WTC11 (cell line): Measurements from ENCODE around the gene RBFOX2. TPM values are rescaled to one million over a fixed set of nuclear protein-coding genes. Genes with fewer than 3 reads are reported as not detected.

Experiments used
- ATAC-seq: fragments of 200-7000 bp; cut with Tn5 transposase; 2 replicates; pipeline ENCODE4 v1.10.0; 2021; ENCODE audit warnings: mild to moderate bottlenecking, moderate library complexity
- CTCF ChIA-PET: fragments of 300-600 bp; sonication (Branson Sonifier 250); formaldehyde crosslinking; loops from one replicate; lab custom pipeline; 2021; ENCODE audit warnings: antibody characterized with exemption; lab: Charles Lee
- POLR2A ChIA-PET: fragments of 350-600 bp; sonication (Branson Sonifier 250); formaldehyde crosslinking; loops from one replicate; lab custom pipeline; 2021; ENCODE audit warnings: antibody characterized with exemption; lab: Charles Lee
- DNase-seq: peaks from one replicate; pipeline ENCODE4 v3.0.0; 2021; ENCODE audit warnings: low spot score
- H3K27ac Mint-ChIP-seq: 2 replicates; pipeline ENCODE4 v1.8.0; 2021; ENCODE audit warnings: mixed read lengths
- H3K27me3 Mint-ChIP-seq: 2 replicates; pipeline ENCODE4 v1.8.0; 2021; ENCODE audit warnings: low read depth, mild to moderate bottlenecking, moderate library complexity, mixed read lengths
- H3K36me3 Mint-ChIP-seq: 2 replicates; pipeline ENCODE4 v1.8.0; 2021; ENCODE audit warnings: mixed read lengths
- H3K4me1 Mint-ChIP-seq: 2 replicates; pipeline ENCODE4 v1.8.0; 2022; ENCODE audit warnings: mixed read lengths
- H3K4me3 Mint-ChIP-seq: 2 replicates; pipeline ENCODE4 v1.8.0; 2021; ENCODE audit warnings: mild to moderate bottlenecking, moderate library complexity, mixed read lengths
- H3K9me3 Mint-ChIP-seq: 2 replicates; pipeline ENCODE4 v1.8.0; 2021; ENCODE audit warnings: mixed read lengths
- AR ChIP-seq: fragments of 250-450 bp; sonication (Bioruptor Pico); IDR thresholded peaks from 2 replicates; pipeline ENCODE4 v1.9.0; 2021; ENCODE audit warnings: mild to moderate bottlenecking
- ATF1 ChIP-seq: sonication (generic); formaldehyde crosslinking; IDR thresholded peaks from 2 replicates; pipeline ENCODE4 v1.8.1; 2023; ENCODE audit warnings: mild to moderate bottlenecking, moderate library complexity, missing genetic modification reagents
- ATF2 ChIP-seq: sonication (generic); formaldehyde crosslinking; IDR thresholded peaks from 2 replicates; pipeline ENCODE4 v1.8.1; 2022; ENCODE audit warnings: low read depth, missing genetic modification reagents, borderline replicate concordance
- CREM ChIP-seq: sonication (generic); formaldehyde crosslinking; IDR thresholded peaks from 2 replicates; pipeline ENCODE4 v1.8.1; 2022; ENCODE audit warnings: mild to moderate bottlenecking, missing genetic modification reagents, moderate library complexity
- CTCF ChIP-seq: fragments of 200-600 bp; IDR thresholded peaks from 2 replicates; pipeline ENCODE4 v1.8.0; 2022; ENCODE audit warnings: antibody characterized with exemption
- EMX1 ChIP-seq: fragments of 250-450 bp; sonication (Bioruptor Pico); IDR thresholded peaks from 2 replicates; pipeline ENCODE4 v1.8.0; 2021; ENCODE audit warnings: mild to moderate bottlenecking
- FOXJ3 ChIP-seq: sonication (generic); formaldehyde crosslinking; IDR thresholded peaks from 2 replicates; pipeline ENCODE4 v1.9.0; 2021; ENCODE audit warnings: missing genetic modification reagents, mild to moderate bottlenecking, borderline replicate concordance
- FOXP1 ChIP-seq: sonication (generic); formaldehyde crosslinking; IDR thresholded peaks from 2 replicates; pipeline ENCODE4 v1.8.0; 2022; ENCODE audit warnings: missing genetic modification reagents, mild to moderate bottlenecking, moderate library complexity, borderline replicate concordance
- IRF2 ChIP-seq: sonication (generic); formaldehyde crosslinking; IDR thresholded peaks from 2 replicates; pipeline ENCODE4 v1.8.0; 2022; ENCODE audit warnings: low read depth, missing genetic modification reagents, borderline replicate concordance
- JUN ChIP-seq: sonication (generic); formaldehyde crosslinking; IDR thresholded peaks from 2 replicates; pipeline ENCODE4 v1.8.0; 2023; ENCODE audit warnings: mild to moderate bottlenecking, missing genetic modification reagents
- KAT7 ChIP-seq: sonication (generic); formaldehyde crosslinking; IDR thresholded peaks from 2 replicates; pipeline ENCODE4 v1.8.1; 2023; ENCODE audit warnings: missing genetic modification reagents, mild to moderate bottlenecking, borderline replicate concordance
- NFYB ChIP-seq: sonication (generic); formaldehyde crosslinking; conservative IDR thresholded peaks from 2 replicates; pipeline ENCODE4 v1.8.0; 2022; ENCODE audit warnings: low read depth, missing genetic modification reagents
- NR2C2 ChIP-seq: sonication (generic); formaldehyde crosslinking; IDR thresholded peaks from 2 replicates; pipeline ENCODE4 v1.8.0; 2022; ENCODE audit warnings: mild to moderate bottlenecking, missing genetic modification reagents
- NR3C1 ChIP-seq: sonication (generic); formaldehyde crosslinking; conservative IDR thresholded peaks from 2 replicates; pipeline ENCODE4 v1.8.1; 2023; ENCODE audit warnings: low read depth, mild to moderate bottlenecking, missing genetic modification reagents
- PRRX2 ChIP-seq: fragments of 250-450 bp; sonication (Bioruptor Pico); IDR thresholded peaks from 2 replicates; pipeline ENCODE4 v1.8.0; 2021; ENCODE audit warnings: mild to moderate bottlenecking
- SMAD4 ChIP-seq: sonication (generic); formaldehyde crosslinking; IDR thresholded peaks from 2 replicates; pipeline ENCODE4 v1.8.0; 2022; ENCODE audit warnings: mild to moderate bottlenecking, missing genetic modification reagents
- STAT6 ChIP-seq: sonication (generic); formaldehyde crosslinking; conservative IDR thresholded peaks from 2 replicates; pipeline ENCODE4 v1.8.1; 2023; ENCODE audit warnings: mild to moderate bottlenecking, low read depth, missing genetic modification reagents, moderate library complexity
- TEAD1 ChIP-seq: sonication (generic); formaldehyde crosslinking; IDR thresholded peaks from 2 replicates; pipeline ENCODE4 v1.8.0; 2022; ENCODE audit warnings: mild to moderate bottlenecking, missing genetic modification reagents
- ZNF219 ChIP-seq: sonication (generic); formaldehyde crosslinking; IDR thresholded peaks from 2 replicates; pipeline ENCODE4 v1.8.0; 2023; ENCODE audit warnings: missing genetic modification reagents, mild to moderate bottlenecking, borderline replicate concordance
- ZNF232 ChIP-seq: sonication (generic); formaldehyde crosslinking; IDR thresholded peaks from 2 replicates; pipeline ENCODE4 v1.8.0; 2022; ENCODE audit warnings: mild to moderate bottlenecking, missing genetic modification reagents
- ZNF396 ChIP-seq: fragments of 250-450 bp; sonication (Bioruptor Pico); IDR thresholded peaks from 2 replicates; pipeline ENCODE4 v1.8.0; 2021; ENCODE audit warnings: mild to moderate bottlenecking, moderate library complexity, borderline replicate concordance
- ZNF671 ChIP-seq: fragments of 250-450 bp; sonication (Bioruptor Pico); IDR thresholded peaks from 2 replicates; pipeline ENCODE4 v1.8.0; 2021; ENCODE audit warnings: mild to moderate bottlenecking
- ZSCAN18 ChIP-seq: fragments of 250-450 bp; sonication (Bioruptor Pico); IDR thresholded peaks from 2 replicates; pipeline ENCODE4 v2.1.2; 2022; ENCODE audit warnings: mild to moderate bottlenecking, moderate library complexity
- total RNA-seq: library from RNA; stranded (reverse); gene quantifications from 3 replicates; pipeline ENCODE4 v1.2.3, GENCODE V29; 2021

RBFOX2 gene
- total RNA-seq, 1 experiment from 2014 or later = 107 TPM

GRCh38 chr22:35783943-35784614 is 244.5 kb downstream of the RBFOX2 start (continued):
- TF ChIP-seq FOXP1 (CRISPR knock-in tag) (no peak), ZNF232 (CRISPR knock-in tag) (no peak), STAT6 (CRISPR knock-in tag) (no peak), FOXJ3 (CRISPR knock-in tag) (no peak)

- Mint-ChIP-seq H3K4me1 (peaks cover 14% of the 10 kb centered on the region), H3K4me3 (no peak overlapping the region), H3K27me3 (no peaks in the 10 kb centered on the region), H3K36me3 (peaks cover 7% of the 10 kb centered on the region), H3K9me3 (no peaks in the 10 kb centered on the region), H3K27ac (peak overlapping the region; percentile 78; the same call in 1 of the 2 replicates)
- DNase-seq (no peak), ATAC-seq (no peak)
- POLR2A ChIA-PET = no interaction called here
- TF ChIP-seq NR2C2 (CRISPR knock-in tag) (no peak), ZNF671 (CRISPR knock-in tag) (no peak), AR (CRISPR knock-in tag) (no peak), PRRX2 (CRISPR knock-in tag) (no peak), ZSCAN18 (CRISPR knock-in tag) (no peak), IRF2 (no peak), CREM (no peak), NR3C1 (CRISPR knock-in tag) (no peak), ATF1 (CRISPR knock-in tag) (no peak), TEAD1 (no peak), EMX1 (CRISPR knock-in tag) (no peak), SMAD4 (CRISPR knock-in tag) (no peak), CTCF (no peak), ZNF396 (CRISPR knock-in tag) (no peak), ATF2 (no peak), KAT7 (CRISPR knock-in tag) (no peak), NFYB (CRISPR knock-in tag) (no peak), JUN (no peak), ZNF219 (CRISPR knock-in tag) (no peak)
- CTCF ChIA-PET = no interaction called here
These were observed 246.1 kb downstream of the RBFOX2 start for GRCh38 chr22:35782504-35782903.
